MV-4-11 (cell line): ENCODE data around the gene CXCL14.

Source experiments
- DNase-seq: peaks from one replicate; lab custom pipeline; 2025; lab: John Stamatoyannopoulos, UW

CXCL14 gene

DNA sequence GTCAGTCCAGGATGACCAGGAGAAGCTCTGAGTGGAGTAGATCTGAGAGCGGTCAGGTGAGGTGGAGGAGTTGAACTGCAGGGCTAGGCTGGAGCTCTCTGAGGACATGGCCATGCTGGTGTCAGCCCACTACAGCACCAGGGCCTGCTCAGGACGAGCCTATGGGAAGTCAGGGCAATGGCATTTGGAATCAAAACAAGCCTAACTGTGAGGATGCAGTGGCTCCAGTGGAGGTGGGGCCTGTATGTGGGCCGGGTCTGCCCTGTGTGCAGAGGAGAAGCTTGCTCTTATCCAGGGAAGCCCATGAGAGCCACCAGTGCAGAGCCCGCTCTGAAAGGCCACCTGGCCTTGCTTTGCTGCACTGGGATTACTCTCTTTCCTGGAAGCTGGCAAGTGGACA is 11.1 kb downstream of the CXCL14 start:
- no peak for DNase-seq

DNA sequence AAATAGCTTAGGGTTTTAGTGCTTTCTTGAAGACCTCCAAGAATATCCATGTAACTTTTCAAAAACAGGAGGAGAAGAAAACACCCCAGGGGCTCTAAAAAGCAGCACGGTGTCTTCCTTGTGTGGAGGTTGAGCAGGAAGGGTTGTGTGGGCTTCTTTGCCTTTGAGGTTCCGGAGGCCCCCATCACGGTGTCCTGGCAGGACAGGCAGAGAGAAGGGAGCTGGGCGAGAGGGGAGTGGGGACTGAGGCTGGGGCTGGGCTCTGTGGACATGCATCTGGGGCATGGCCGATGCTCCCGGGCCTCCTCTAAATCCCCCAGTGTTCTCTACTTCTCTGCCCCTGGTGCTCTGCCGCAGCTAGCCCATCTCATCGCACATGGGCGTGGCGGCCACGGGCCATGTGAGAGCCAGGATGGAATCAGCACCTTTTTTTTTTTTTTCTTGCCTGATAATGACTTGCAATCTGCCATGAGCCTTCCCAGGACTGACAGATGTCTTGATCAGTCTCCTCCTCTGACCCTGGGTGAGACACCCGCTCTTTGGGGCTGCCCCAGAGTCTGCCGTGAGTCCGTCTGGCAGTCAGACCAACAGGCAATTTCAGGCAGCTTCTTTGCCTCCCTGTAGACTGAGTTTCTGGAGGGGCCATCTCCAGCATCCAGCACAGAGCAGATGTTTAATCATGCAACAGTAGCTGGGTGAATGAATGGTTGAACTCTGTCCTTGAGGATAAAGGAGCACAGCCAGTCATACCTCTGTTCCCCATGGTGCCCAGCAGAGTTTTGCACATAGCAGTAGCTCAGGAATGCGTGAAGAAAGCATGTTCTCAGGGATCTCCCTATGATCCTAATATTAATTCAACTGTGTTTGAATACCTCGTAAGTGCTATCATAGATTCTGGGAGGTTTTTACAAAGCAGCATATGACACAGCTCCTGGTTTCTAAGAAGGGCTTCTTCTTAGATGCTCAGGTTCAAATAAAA is 12.1 kb downstream of the CXCL14 start:
- no peak for DNase-seq

GRCh38 chr5:135565725-135566421 is 12.9 kb downstream of the CXCL14 start:
- DNase-seq: peak; percentile 66

DNA sequence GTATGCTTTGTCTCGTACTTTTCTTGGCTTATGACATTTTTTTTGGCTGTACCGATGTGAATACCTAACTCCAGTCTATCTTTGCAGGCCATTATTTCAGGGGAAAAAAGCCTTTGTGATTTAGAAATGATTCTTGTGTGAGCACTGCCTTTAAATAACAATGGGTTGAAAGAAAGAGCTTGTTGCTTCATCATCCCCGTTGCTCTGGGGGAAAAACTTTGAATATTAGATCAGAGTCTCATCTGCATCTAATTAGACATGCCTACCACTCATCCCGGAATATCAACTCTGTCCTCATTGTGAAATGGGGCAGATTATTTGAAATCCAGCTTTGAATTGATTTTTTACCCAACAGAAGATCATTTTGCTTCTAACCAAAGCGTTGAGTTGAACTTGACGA is 13.5 kb downstream of the CXCL14 start:
- DNase-seq: no peak

DNA sequence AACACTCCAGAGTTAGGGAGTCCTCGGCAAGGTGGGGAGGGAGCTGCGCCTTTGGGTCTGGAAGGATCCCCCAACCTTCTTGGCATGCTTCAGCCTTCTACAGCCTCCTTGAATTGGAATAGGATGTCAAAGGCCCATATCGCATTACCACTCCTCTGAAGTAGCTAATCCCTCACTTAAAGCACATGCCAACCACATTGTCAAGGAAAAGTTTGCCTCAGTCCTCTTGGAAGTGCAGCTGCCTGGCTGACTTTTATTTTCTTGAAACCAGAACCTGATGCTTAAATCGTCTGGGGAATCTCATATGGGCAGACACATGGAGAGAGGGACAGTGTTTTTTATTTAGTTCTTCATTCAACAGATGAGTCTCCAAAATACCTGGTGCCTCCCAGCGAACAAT is 14.5 kb downstream of the CXCL14 start:
- no peak for DNase-seq

- no peak for DNase-seq
These were observed 17.5 kb downstream of the CXCL14 start for GRCh38 chr5:135561266-135561665.

DNA sequence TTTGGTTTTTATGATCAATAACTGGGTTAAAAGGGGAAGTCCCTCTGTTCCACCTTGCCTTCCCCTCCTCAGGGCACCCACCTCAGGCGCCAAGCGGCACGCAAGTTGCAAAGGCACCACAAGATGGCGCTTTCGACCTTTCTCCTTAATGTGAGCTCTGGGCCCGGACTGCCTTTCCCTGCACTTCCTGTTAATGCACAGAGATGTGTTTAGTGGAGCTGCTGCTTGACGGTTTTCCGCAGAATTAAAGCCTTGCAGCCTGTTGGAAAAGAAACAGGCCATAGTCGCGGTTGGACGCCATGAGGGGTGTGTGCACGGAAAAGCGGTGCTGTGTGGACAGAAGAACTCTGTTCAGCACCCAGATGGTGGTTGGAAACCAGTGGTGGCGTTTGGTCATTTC is 17.9 kb downstream of the CXCL14 start:
- DNase-seq: peak; percentile 86

- peak; percentile 21 for DNase-seq
These were observed 19.4 kb downstream of the CXCL14 start for GRCh38 chr5:135559354-135559753.

GRCh38 chr5:135557076-135557838 is 21.5 kb downstream of the CXCL14 start:
- DNase-seq: peak; percentile 23

DNA sequence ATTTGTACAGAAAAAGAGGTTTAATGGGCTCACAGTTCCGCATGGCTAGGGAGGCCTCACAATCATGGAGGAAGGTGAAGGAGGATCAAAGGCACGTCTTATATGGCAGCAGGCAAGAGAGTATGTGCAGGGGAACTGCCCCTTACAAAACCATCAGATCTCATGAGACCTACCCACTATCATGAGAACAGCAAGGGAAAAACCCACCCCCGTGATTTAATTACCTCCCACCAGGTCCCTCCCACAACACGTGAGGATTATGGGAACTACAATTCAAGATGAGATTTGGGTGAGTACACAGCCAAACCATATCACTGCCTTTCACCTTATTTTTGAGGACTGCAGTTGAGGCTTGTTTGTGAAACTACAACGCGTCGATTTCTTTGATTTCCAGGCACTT is 22.2 kb downstream of the CXCL14 start:
- no peak for DNase-seq

- no peak for DNase-seq
These were observed 23.3 kb downstream of the CXCL14 start for GRCh38 chr5:135555530-135555929.

DNA sequence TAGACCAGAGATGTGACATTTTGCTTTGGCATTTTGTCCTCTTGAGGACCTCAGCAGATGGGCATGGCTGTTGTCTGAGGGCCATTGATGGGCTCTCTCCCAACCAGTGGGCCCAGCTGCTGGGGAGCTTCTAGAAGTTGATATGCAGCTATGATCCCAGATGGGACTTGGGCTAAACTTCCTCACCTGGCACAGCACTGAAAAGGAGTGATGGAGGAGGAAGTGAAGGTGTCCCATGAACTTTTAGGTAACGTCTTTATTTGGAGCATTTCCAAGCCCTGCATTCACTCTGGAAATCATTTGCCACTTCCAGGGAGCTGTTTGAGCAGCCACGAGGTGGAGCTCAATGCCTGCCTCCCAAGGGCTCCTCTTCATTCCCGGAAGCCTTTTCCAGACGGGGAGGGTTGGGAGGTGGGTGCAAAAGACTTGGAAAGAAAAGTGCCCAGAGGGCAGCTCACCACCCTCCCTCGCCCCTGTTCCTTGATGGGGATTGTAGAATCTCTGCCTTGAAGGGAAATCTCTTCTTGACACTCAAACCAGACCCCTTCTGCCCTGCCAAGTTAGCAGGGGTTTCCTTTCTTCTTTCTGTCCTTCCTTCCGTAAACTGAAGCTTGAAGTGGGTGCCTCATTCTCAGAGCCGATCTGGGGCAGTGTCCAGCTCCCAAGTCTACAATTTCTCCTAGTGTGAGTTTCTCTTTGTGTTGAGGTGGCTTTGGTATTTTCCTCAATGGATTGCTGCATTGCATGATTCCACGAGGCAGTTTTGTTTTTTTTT is 24.9 kb downstream of the CXCL14 start:
- DNase-seq: peak; percentile 3

GRCh38 chr5:135551593-135552447 is 27.0 kb downstream of the CXCL14 start:
- DNase-seq: peak; percentile 74

GRCh38 chr5:135549413-135549812 is 29.4 kb downstream of the CXCL14 start:
- no peak for DNase-seq

- no peak for DNase-seq
These were observed 31.1 kb downstream of the CXCL14 start for GRCh38 chr5:135547590-135548254.

GRCh38 chr5:135546912-135547311 is 31.9 kb downstream of the CXCL14 start:
- no peak for DNase-seq

DNA sequence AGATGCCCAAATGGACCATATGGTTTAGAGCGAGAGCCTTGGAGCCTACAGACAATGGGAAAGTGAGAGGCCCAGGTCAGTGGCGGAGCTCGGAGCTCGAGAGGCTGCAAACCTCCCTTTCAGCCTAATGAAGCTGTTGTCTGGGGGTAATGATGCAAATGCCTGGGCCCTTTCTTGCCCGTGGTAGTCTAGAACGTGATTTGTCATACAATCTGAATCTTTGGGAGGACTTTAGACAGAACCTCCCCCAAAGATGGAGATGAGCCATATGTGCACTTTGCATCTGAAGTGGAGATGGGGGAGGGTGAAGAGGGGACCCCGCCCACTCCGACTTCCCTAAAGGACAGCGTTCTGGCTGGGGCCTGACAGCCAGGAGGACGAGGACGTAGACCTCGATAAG is 32.7 kb downstream of the CXCL14 start:
- DNase-seq: no peak

DNA sequence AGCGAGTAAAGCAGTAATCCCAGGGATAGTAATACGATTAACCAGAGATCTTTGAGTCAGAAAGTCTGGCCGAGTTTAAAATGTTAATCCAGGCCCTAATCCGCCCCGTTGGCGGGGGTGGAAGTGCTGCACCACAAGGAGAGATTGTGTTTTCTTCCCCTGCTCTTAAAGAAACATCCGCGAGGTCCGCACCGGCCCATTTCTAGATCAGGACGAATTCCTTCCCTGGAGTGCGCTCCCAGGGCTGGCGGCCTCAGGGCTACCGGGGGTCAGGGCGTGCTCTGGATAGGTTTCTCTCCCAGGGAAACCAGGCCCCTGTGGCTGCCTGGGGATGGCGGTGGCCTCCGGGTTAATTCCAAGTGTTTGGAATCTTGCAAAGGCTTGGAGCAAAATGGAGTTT is 33.7 kb downstream of the CXCL14 start:
- peak; percentile 70 for DNase-seq

GRCh38 chr5:135543485-135544304 is 35.1 kb downstream of the CXCL14 start:
- peak; percentile 87 for DNase-seq
